H1 (cell line): ENCODE measurements around the gene GSE1. TPM values are rescaled to one million over a fixed set of nuclear protein-coding genes. Genes with fewer than 3 reads are reported as not detected.
A peak's percentile ranks its signal among the peaks of the same experiment; 100 is the strongest.

Experiments used
- CTCF ChIA-PET: fragments of 300-600 bp; sonication (Branson Sonifier 250); formaldehyde crosslinking; loops from one replicate; lab custom pipeline; 2021; ENCODE audit not compliant: partially characterized antibody; lab: Charles Lee
- POLR2A ChIA-PET: fragments of 300-600 bp; sonication (Branson Sonifier 250); formaldehyde crosslinking; loops from one replicate; lab custom pipeline; 2021; ENCODE audit warnings: inconsistent platforms; ENCODE audit not compliant: partially characterized antibody; lab: Charles Lee
- DNase-seq, 2 experiments: peaks; one replicate each; pipeline versions ENCODE4 v3.0.0 to v3.0.0-alpha.2; 2010 to 2022; ENCODE audit warnings: low spot score in 2 of 2, low read depth in 1 of 2, mixed read lengths in 1 of 2
- FAIRE-seq: peaks from 2 replicates; lab custom pipeline; 2011; peaks lifted over from hg19 to GRCh38; lab: Jason Lieb, UNC
- H2AFZ ChIP-seq: 2 replicates; pipeline ENCODE4 v1.8.1; 2012; ENCODE audit warnings: low read length, inconsistent platforms
- H2AK5ac ChIP-seq: 2 replicates; pipeline ENCODE4 v1.6.1; 2013; ENCODE audit warnings: low read depth, low read length
- H2BK120ac ChIP-seq: replicated peaks from 2 replicates; pipeline ENCODE3; 2013; ENCODE audit warnings: low read depth, low read length, inconsistent platforms
- H2BK12ac ChIP-seq: 2 replicates; pipeline ENCODE4 v1.6.1; 2013; ENCODE audit warnings: low read depth, low read length
- H2BK15ac ChIP-seq: 2 replicates; pipeline ENCODE4 v1.6.1; 2013; ENCODE audit warnings: low read length
- H2BK20ac ChIP-seq: 2 replicates; pipeline ENCODE4 v1.6.1; 2013; ENCODE audit warnings: low read length
- H2BK5ac ChIP-seq: 2 replicates; pipeline ENCODE4 v1.6.1; 2013; ENCODE audit warnings: low read depth, low read length
- H3K14ac ChIP-seq: 2 replicates; pipeline ENCODE4 v1.6.1; 2013; ENCODE audit warnings: inconsistent platforms; ENCODE audit not compliant: insufficient read length
- H3K18ac ChIP-seq: 2 replicates; pipeline ENCODE4 v1.6.1; 2013; ENCODE audit warnings: low read length; ENCODE audit errors: extremely low read depth
- H3K23ac ChIP-seq: 2 replicates; pipeline ENCODE4 v1.6.1; 2013; ENCODE audit warnings: inconsistent platforms; ENCODE audit not compliant: insufficient read length
- H3K23me2 ChIP-seq: 2 replicates; pipeline ENCODE4 v1.6.1; 2013; ENCODE audit warnings: low read depth, low read length
- H3K27ac ChIP-seq: 2 replicates; pipeline ENCODE4 v1.6.1; 2011; ENCODE audit warnings: low read depth, low read length, inconsistent platforms
- H3K27me3 ChIP-seq, 4 experiments: replicated peaks in 1 of 4; 1 replicate in 1 of 4; 2 replicates in 3 of 4; pipeline versions ENCODE4 v1.6.1 to v1.8.1; 2011 to 2013; ENCODE audit warnings: low read length in 3 of 4, mild to moderate bottlenecking in 3 of 4, inconsistent platforms in 2 of 4, mixed read lengths in 2 of 4, moderate library complexity in 1 of 4; ENCODE audit not compliant: control insufficient read depth in 3 of 4, insufficient read depth in 3 of 4; ENCODE audit errors: extremely low read depth in 1 of 4
- H3K36me3 ChIP-seq, 4 experiments: 2 replicates each; pipeline versions ENCODE4 v1.6.1 to v1.8.1; 2011 to 2013; ENCODE audit warnings: mild to moderate bottlenecking in 4 of 4, low read length in 3 of 4, moderate library complexity in 2 of 4, control low read depth in 1 of 4, inconsistent platforms in 1 of 4; ENCODE audit not compliant: insufficient read depth in 4 of 4, control insufficient read depth in 2 of 4
- H3K4ac ChIP-seq: replicated peaks from 2 replicates; pipeline ENCODE3; 2013; ENCODE audit warnings: low read length, low read depth, mixed read lengths, inconsistent platforms; ENCODE audit not compliant: insufficient read length
- H3K4me1 ChIP-seq, 4 experiments: replicated peaks in 1 of 4; 1 replicate in 1 of 4; 2 replicates in 3 of 4; pipeline versions ENCODE4 v1.6.1 to v1.8.1; 2011 to 2013; ENCODE audit warnings: low read length in 3 of 4, inconsistent platforms in 2 of 4, mixed read lengths in 1 of 4; ENCODE audit not compliant: insufficient read depth in 4 of 4, control insufficient read depth in 3 of 4
- H3K4me2 ChIP-seq, 2 experiments: 2 replicates each; pipeline versions ENCODE4 v1.6.1 to v1.8.1; 2011 to 2013; ENCODE audit warnings: low read depth in 2 of 2, low read length in 2 of 2, control low read depth in 1 of 2, inconsistent platforms in 1 of 2, mild to moderate bottlenecking in 1 of 2; ENCODE audit not compliant: insufficient read depth in 1 of 2
- H3K4me3 ChIP-seq, 4 experiments: fragments of 200-600, 300-600 bp in 1 of 4; sonication (generic), shearing (Covaris generic), sonication (Bioruptor Twin) in 1 of 4; 2 replicates each; pipeline versions ENCODE4 v1.5.1 to v1.8.1; 2011 to 2016; ENCODE audit warnings: low read length in 4 of 4, low read depth in 3 of 4, control low read depth in 2 of 4, inconsistent platforms in 2 of 4, mild to moderate bottlenecking in 2 of 4, mixed read lengths in 1 of 4, moderate library complexity in 1 of 4; ENCODE audit not compliant: insufficient read depth in 2 of 4; ENCODE audit errors: extremely low read depth in 1 of 4
- H3K56ac ChIP-seq: replicated peaks from 2 replicates; pipeline ENCODE3; 2013; ENCODE audit warnings: low read depth, mild to moderate bottlenecking, mixed read lengths, low read length, inconsistent platforms; ENCODE audit not compliant: insufficient read length
- H3K79me1 ChIP-seq: 2 replicates; pipeline ENCODE4 v1.6.1; 2013; ENCODE audit warnings: low read depth, low read length, control low read depth
- H3K79me2 ChIP-seq, 2 experiments: 2 replicates each; pipeline versions ENCODE4 v1.6.1 to v1.8.1; 2012 to 2013; ENCODE audit warnings: low read length in 2 of 2, mild to moderate bottlenecking in 2 of 2, inconsistent platforms in 1 of 2; ENCODE audit not compliant: insufficient read depth in 2 of 2, control insufficient read depth in 1 of 2
- H3K9ac ChIP-seq, 4 experiments: replicated peaks in 1 of 4; 1 replicate in 1 of 4; 2 replicates in 3 of 4; pipeline versions ENCODE4 v1.6.1 to v1.8.1; 2011 to 2013; ENCODE audit warnings: low read depth in 3 of 4, low read length in 3 of 4, control low read depth in 2 of 4, mild to moderate bottlenecking in 2 of 4, moderate library complexity in 2 of 4, inconsistent platforms in 1 of 4; ENCODE audit errors: extremely low read depth in 1 of 4
- H3K9me3 ChIP-seq, 2 experiments: 2 replicates each; pipeline versions ENCODE4 v1.6.1 to v1.8.1; 2012 to 2013; ENCODE audit warnings: mild to moderate bottlenecking in 2 of 2, moderate library complexity in 2 of 2, control low read depth in 1 of 2, inconsistent platforms in 1 of 2, low read depth in 1 of 2, low read length in 1 of 2, mixed read lengths in 1 of 2; ENCODE audit not compliant: insufficient read depth in 2 of 2
- H4K20me1 ChIP-seq, 2 experiments: replicated peaks in 1 of 2; 2 replicates each; pipeline versions ENCODE3 to v1.8.1; 2011 to 2013; ENCODE audit warnings: inconsistent platforms in 2 of 2, low read length in 2 of 2, mild to moderate bottlenecking in 1 of 2; ENCODE audit not compliant: insufficient read depth in 2 of 2, control insufficient read depth in 1 of 2
- H4K5ac ChIP-seq: 2 replicates; pipeline ENCODE4 v1.6.1; 2013; ENCODE audit warnings: low read length, low read depth, mixed read lengths, inconsistent platforms; ENCODE audit not compliant: insufficient read length
- H4K8ac ChIP-seq: 2 replicates; pipeline ENCODE4 v1.8.0; 2013; ENCODE audit warnings: mild to moderate bottlenecking, moderate library complexity, low read length, inconsistent platforms; ENCODE audit not compliant: insufficient read depth; ENCODE audit errors: extremely low read depth
- H4K91ac ChIP-seq: replicated peaks from 2 replicates; pipeline ENCODE3; 2013; ENCODE audit warnings: low read length, mixed read lengths, inconsistent platforms; ENCODE audit not compliant: insufficient read length
- BACH1 ChIP-seq: IDR thresholded peaks from 2 replicates; pipeline ENCODE4 v1.6.1; 2012; ENCODE audit warnings: low read length, improper control_type of control experiment
- RXRA ChIP-seq: IDR thresholded peaks from 2 replicates; pipeline ENCODE4 v1.6.1; 2011; ENCODE audit warnings: low read depth, mild to moderate bottlenecking, low read length, moderate library complexity; ENCODE audit not compliant: insufficient read depth
- WGBS, 2 experiments: shearing (Covaris generic) in 1 of 2; methylation state at CpG; one replicate each; pipeline versions ENCODE4 v1.1.6 to v1.1.7; 2013 to 2015; ENCODE audit warnings: low lambda C conversion rate in 2 of 2, mixed read lengths in 2 of 2, inconsistent platforms in 1 of 2, low coverage in 1 of 2, missing lambda C conversion rate in 1 of 2; ENCODE audit not compliant: insufficient replicate concordance in 2 of 2, insufficient coverage in 1 of 2, insufficient read length in 1 of 2; ENCODE audit errors: extremely low coverage in 1 of 2, missing lambda C conversion rate in 1 of 2; 5-methylcytosine and 5-hydroxymethylcytosine counted together
- polyA plus RNA-seq, 7 experiments: library from polyadenylated mRNA; depleted of rRNA in 3 of 7; stranded (reverse) in 5 of 7; unstranded in 2 of 7; fragments of >200 nt in 5 of 7; fragments of 200-250 nt in 2 of 7; gene quantifications; 1 replicate in 5 of 7; 2 replicates in 1 of 7; 4 replicates in 1 of 7; pipeline versions ENCODE4 v1.2.1 to v1.2.3, GENCODE V29; 2011 to 2013; ENCODE audit warnings: missing spikeins in 2 of 7, mixed read lengths in 2 of 7
- total RNA-seq: library from RNA; stranded (reverse); fragmentation: NEBNext Ultra II Directional; extraction: Animal tissue kit (Norgen Biotek cat#: 25700); gene quantifications from 2 replicates; pipeline ENCODE4 v1.2.1, GENCODE V29; 2021
- TF ChIP-seq, protein P1 (sequence below): IDR thresholded peaks from 2 replicates; pipeline ENCODE4 v1.6.1; 2011; ENCODE audit warnings: low read depth, mild to moderate bottlenecking, low read length; ENCODE audit not compliant: insufficient read depth

Gene GSE1
- total and polyA plus RNA-seq, 2 of the 8 experiments (the other 6 are each of a cell fraction or from before 2014, with no cell fraction given) = 26.0 to 65.6 TPM

DNA sequence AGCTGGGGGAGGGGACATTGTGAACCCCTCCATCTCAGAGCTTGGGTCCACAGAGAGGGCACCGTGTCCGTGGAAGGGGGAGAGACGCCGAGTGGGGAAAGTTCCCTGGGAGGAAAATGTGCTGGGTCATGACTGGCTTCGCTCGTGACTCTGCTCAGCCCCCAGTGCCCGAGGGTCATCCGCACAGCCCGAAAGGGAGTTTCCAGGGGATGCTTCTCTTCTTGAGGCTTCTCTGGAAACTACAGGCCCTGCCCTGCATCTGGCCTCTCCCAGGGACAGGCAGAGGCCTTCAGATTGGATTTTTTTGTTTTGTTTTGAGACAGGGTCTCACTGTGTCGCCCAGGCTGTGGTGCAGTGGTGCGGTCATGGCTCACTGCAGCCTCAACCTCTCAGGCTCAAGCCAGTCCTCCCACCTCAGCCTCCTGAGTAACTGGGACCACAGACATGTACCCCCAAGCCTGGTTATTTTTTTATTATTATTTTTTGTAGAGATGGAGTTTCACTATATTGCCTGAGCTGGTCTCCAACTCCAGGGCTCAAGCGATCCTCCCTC is 9.8 kb upstream of the GSE1 start:
- H3K23me2 ChIP-seq = peaks cover 1% of the 10 kb centered on the region; the same call in 1 of the 2 replicates
- H3K36me3 ChIP-seq = no peaks in the 10 kb centered on the region; a peak in 1 of 8 replicates
- H3K4ac ChIP-seq = no peak overlapping the region
- no peak overlapping the region for H3K56ac ChIP-seq
- no peaks in the 10 kb centered on the region for H3K27me3 ChIP-seq
- H2BK20ac ChIP-seq = no peak overlapping the region
- H2AK5ac ChIP-seq = 0 out of 2 replicates have a peak overlapping the region, but pooled peaks have one; percentile 66
- WGBS, 2 experiments = 78% methylated on average over 12 of the region's 12 CpGs; no CpG with 5 or more reads in 1 of the 2 experiments
- no peak overlapping the region for H2BK120ac ChIP-seq
- H3K9ac ChIP-seq = no peak overlapping the region
- peaks cover 0 to 26% of the 10 kb centered on the region in 2 experiments; a peak in 2 of 4 replicates for H3K79me2 ChIP-seq
- no peak for FAIRE-seq
- H3K4me2 ChIP-seq = peak overlapping the region in 1 of 2 experiments; percentile 4; a peak in 2 of 4 replicates
- peak overlapping the region; percentile 51; the same call in 1 of the 2 replicates for H3K18ac ChIP-seq
- no peaks in the 10 kb centered on the region for H3K9me3 ChIP-seq
- no peak overlapping the region for H4K5ac ChIP-seq
- peaks cover 10 to 67% (median 55%) of the 10 kb centered on the region in 4 experiments for H3K4me1 ChIP-seq
- no peak overlapping the region for H3K23ac ChIP-seq
- H2BK5ac ChIP-seq = 0 out of 2 replicates have a peak overlapping the region, but pooled peaks have one; percentile 71
- ChIA-PET CTCF (interaction anchor here (1.2 to 4.4 kb wide), 8 partner anchors 11 to 182 kb away, joined by 3 to 15 read pairs (median 4); no protein-coding TSS in a partner anchor), POLR2A (interaction anchor here (0.8 to 6.0 kb wide), 2 partner anchors 16 to 39 kb away, joined by 3 to 28 read pairs; no protein-coding TSS in a partner anchor)
- H4K20me1 ChIP-seq = no peaks in the 10 kb centered on the region
- TF ChIP-seq BACH1 (peak; percentile 64), RXRA (no peak)
- TF ChIP-seq, protein P1, sequence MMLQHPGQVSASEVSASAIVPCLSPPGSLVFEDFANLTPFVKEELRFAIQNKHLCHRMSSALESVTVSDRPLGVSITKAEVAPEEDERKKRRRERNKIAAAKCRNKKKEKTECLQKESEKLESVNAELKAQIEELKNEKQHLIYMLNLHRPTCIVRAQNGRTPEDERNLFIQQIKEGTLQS = no peak
- 0 out of 2 replicates have a peak overlapping the region, but pooled peaks have one; percentile 61 for H2BK15ac ChIP-seq
- DNase-seq = no peak
- H2AFZ ChIP-seq = no peak overlapping the region
- no peak overlapping the region for H3K4me3 ChIP-seq
- no peak overlapping the region for H3K14ac ChIP-seq
- H3K79me1 ChIP-seq = peaks cover 4% of the 10 kb centered on the region
- no peak overlapping the region for H3K27ac ChIP-seq
- H4K8ac ChIP-seq = no peak overlapping the region
- H4K91ac ChIP-seq = no peak overlapping the region
- H2BK12ac ChIP-seq = 0 out of 2 replicates have a peak overlapping the region, but pooled peaks have one; percentile 71
